Activated T-helper 1 cell treated with anti-CD3 and anti-CD28 coated beads, Interleukin-12 subunit alpha, Interleukin-12 subunit beta, Interleukin-2, Interleukin-4 antibody, amounts not matched to agents 30 ng/mL and 10 ng/mL and 1 ng/mL, durations not matched to agents 14 hours and 24 hours and 36 hours (primary cell): ENCODE results near the gene ABCC6. TPM values are rescaled to one million over a fixed set of nuclear protein-coding genes. Genes with fewer than 3 reads are reported as not detected.
"Not testable (repeated sequence)": the region's sequence is repeated elsewhere in the genome, so short reads cannot be mapped to it uniquely, and the experiment has no call there.

Experiments
- DNase-seq: peaks from one replicate; pipeline ENCODE4 v3.0.0; 2021; ENCODE audit warnings: low spot score
- H3K27ac Mint-ChIP-seq: one replicate; pipeline ENCODE4 v1.8.0; 2021; ENCODE audit warnings: mild to moderate bottlenecking, mixed read lengths
- H3K27me3 Mint-ChIP-seq: one replicate; pipeline ENCODE4 v1.8.0; 2022; ENCODE audit warnings: mild to moderate bottlenecking, moderate library complexity, mixed read lengths; ENCODE audit not compliant: insufficient read depth
- H3K36me3 Mint-ChIP-seq: one replicate; pipeline ENCODE4 v1.8.0; 2021; ENCODE audit warnings: low read depth, mixed read lengths
- H3K4me1 Mint-ChIP-seq: one replicate; pipeline ENCODE4 v1.8.0; 2021; ENCODE audit warnings: low read depth, mixed read lengths
- H3K4me3 Mint-ChIP-seq: one replicate; pipeline ENCODE4 v1.8.0; 2021; ENCODE audit warnings: mild to moderate bottlenecking, moderate library complexity, mixed read lengths
- H3K9me3 Mint-ChIP-seq: one replicate; pipeline ENCODE4 v1.8.0; 2021; ENCODE audit warnings: mixed read lengths
- intact Hi-C: fragments of 100-400 bp; cut with micrococcal nuclease; formaldehyde crosslinking; loops from one replicate; pipeline ENCODE4 v1.15.1; 2024
- total RNA-seq: library from RNA; stranded (reverse); gene quantifications from 2 replicates; pipeline ENCODE4 v1.2.3, GENCODE V29; 2022

Gene ABCC6
- total RNA-seq, 1 donor from 2014 or later: not detected

GRCh38 chr16:16149710-16150116 is 73.6 kb downstream of the ABCC6 start:
- Mint-ChIP-seq H3K4me3 (no peak overlapping the region), H3K27me3 (no peaks in the 10 kb centered on the region), H3K4me1 (no peaks in the 10 kb centered on the region), H3K27ac (no peak overlapping the region), H3K9me3 (no peaks in the 10 kb centered on the region), H3K36me3 (peaks cover 2% of the 10 kb centered on the region)
- no peak for DNase-seq
- intact Hi-C loops: no loop called here

- H3K9me3 Mint-ChIP-seq: no peaks in the 10 kb centered on the region
- H3K27me3 Mint-ChIP-seq: no peaks in the 10 kb centered on the region
- H3K4me1 Mint-ChIP-seq: no peaks in the 10 kb centered on the region
- peaks cover 6% of the 10 kb centered on the region for H3K36me3 Mint-ChIP-seq
- H3K27ac Mint-ChIP-seq: no peak overlapping the region
- DNase-seq: no peak
- H3K4me3 Mint-ChIP-seq: no peak overlapping the region
- intact Hi-C loops: no loop called here
These were observed 74.5 kb downstream of the ABCC6 start for GRCh38 chr16:16148755-16149154.

- DNase-seq, intact Hi-C loops, H3K4me1 Mint-ChIP-seq, H3K36me3 Mint-ChIP-seq, H3K9me3 Mint-ChIP-seq, H3K27ac Mint-ChIP-seq, H3K27me3 Mint-ChIP-seq, H3K4me3 Mint-ChIP-seq: not testable (repeated sequence)
These were observed 75.2 kb downstream of the ABCC6 start for GRCh38 chr16:16148000-16148599.

GRCh38 chr16:16147316-16147999 is 75.8 kb downstream of the ABCC6 start:
- Mint-ChIP-seq H3K9me3 (no peaks in the 10 kb centered on the region), H3K4me1 (no peaks in the 10 kb centered on the region), H3K27ac (no peak overlapping the region), H3K4me3 (no peak overlapping the region), H3K27me3 (no peaks in the 10 kb centered on the region), H3K36me3 (peaks cover 13% of the 10 kb centered on the region)
- DNase-seq: no peak
- intact Hi-C loops: no loop called here

GRCh38 chr16:16146380-16147315 is 76.6 kb downstream of the ABCC6 start:
- peaks cover 19% of the 10 kb centered on the region for H3K36me3 Mint-ChIP-seq

GRCh38 chr16:16145286-16145685 is 78.0 kb downstream of the ABCC6 start:
- Mint-ChIP-seq H3K9me3 (no peaks in the 10 kb centered on the region), H3K4me1 (no peaks in the 10 kb centered on the region), H3K27me3 (no peaks in the 10 kb centered on the region), H3K36me3 (peaks cover 26% of the 10 kb centered on the region), H3K4me3 (no peak overlapping the region), H3K27ac (no peak overlapping the region)
- intact Hi-C loops: no loop called here
- DNase-seq: no peak

More at GRCh38 chr16:16146380-16147315, 76.6 kb downstream of the ABCC6 start:
- Mint-ChIP-seq H3K9me3 (no peaks in the 10 kb centered on the region), H3K4me3 (no peak overlapping the region), H3K27me3 (no peaks in the 10 kb centered on the region), H3K27ac (no peak overlapping the region), H3K4me1 (no peaks in the 10 kb centered on the region)
- no peak for DNase-seq
- intact Hi-C loops: no loop called here

- Mint-ChIP-seq H3K27ac (no peak overlapping the region), H3K36me3 (peaks cover 33% of the 10 kb centered on the region), H3K4me3 (no peak overlapping the region), H3K27me3 (no peaks in the 10 kb centered on the region), H3K4me1 (no peaks in the 10 kb centered on the region), H3K9me3 (no peaks in the 10 kb centered on the region)
- no peak for DNase-seq
- intact Hi-C loops: no loop called here
These were observed 78.9 kb downstream of the ABCC6 start for GRCh38 chr16:16144416-16144815.

GRCh38 chr16:16143931-16144330 is 79.4 kb downstream of the ABCC6 start:
- Mint-ChIP-seq H3K4me3 (no peak overlapping the region), H3K36me3 (peaks cover 34% of the 10 kb centered on the region), H3K4me1 (no peaks in the 10 kb centered on the region), H3K27me3 (no peaks in the 10 kb centered on the region), H3K27ac (no peak overlapping the region), H3K9me3 (no peaks in the 10 kb centered on the region)
- DNase-seq: no peak
- intact Hi-C loops: no loop called here

- Mint-ChIP-seq H3K27ac (no peak overlapping the region), H3K4me1 (no peaks in the 10 kb centered on the region), H3K9me3 (no peaks in the 10 kb centered on the region), H3K36me3 (peaks cover 35% of the 10 kb centered on the region), H3K27me3 (no peaks in the 10 kb centered on the region), H3K4me3 (no peak overlapping the region)
- intact Hi-C loops: no loop called here
- DNase-seq: peak; percentile 3
These were observed 80.1 kb downstream of the ABCC6 start for GRCh38 chr16:16143038-16143763.

GRCh38 chr16:16141784-16142396 is 81.4 kb downstream of the ABCC6 start:
- Mint-ChIP-seq H3K27me3 (no peaks in the 10 kb centered on the region), H3K4me1 (no peaks in the 10 kb centered on the region), H3K9me3 (no peaks in the 10 kb centered on the region), H3K36me3 (peaks cover 37% of the 10 kb centered on the region), H3K27ac (no peak overlapping the region), H3K4me3 (no peak overlapping the region)
- intact Hi-C loops: no loop called here
- DNase-seq: no peak

GRCh38 chr16:16141141-16141540 is 82.2 kb downstream of the ABCC6 start:
- intact Hi-C loops: no loop called here
- H3K36me3 Mint-ChIP-seq: peaks cover 38% of the 10 kb centered on the region
- no peak for DNase-seq
- no peaks in the 10 kb centered on the region for H3K9me3 Mint-ChIP-seq
- no peak overlapping the region for H3K4me3 Mint-ChIP-seq
- no peaks in the 10 kb centered on the region for H3K4me1 Mint-ChIP-seq
- H3K27ac Mint-ChIP-seq: no peak overlapping the region
- H3K27me3 Mint-ChIP-seq: no peaks in the 10 kb centered on the region

- no peaks in the 10 kb centered on the region for H3K27me3 Mint-ChIP-seq
- no peak overlapping the region for H3K4me3 Mint-ChIP-seq
- no peaks in the 10 kb centered on the region for H3K9me3 Mint-ChIP-seq
- peaks cover 38% of the 10 kb centered on the region for H3K36me3 Mint-ChIP-seq
- DNase-seq: no peak
- H3K27ac Mint-ChIP-seq: no peak overlapping the region
- intact Hi-C loops: no loop called here
- no peaks in the 10 kb centered on the region for H3K4me1 Mint-ChIP-seq
These were observed 82.8 kb downstream of the ABCC6 start for GRCh38 chr16:16140537-16140936.
